Hepatocyte (in vitro differentiated cells): ENCODE measurements around the gene SCD5.

ENCODE experiments used
- CTCF ChIP-seq: fragments of 200-600 bp; sonication (generic); IDR thresholded peaks from 2 replicates; pipeline ENCODE4 v1.5.1; 2016; ENCODE audit warnings: antibody characterized with exemption, mild to moderate bottlenecking; ENCODE audit not compliant: poor library complexity
- EZH2phosphoT487 ChIP-seq: fragments of 200-600 bp; sonication (generic); IDR thresholded peaks from one replicate; pipeline ENCODE4 v1.6.1; 2018; ENCODE audit warnings: antibody characterized with exemption, mild to moderate bottlenecking, low read depth, moderate library complexity; ENCODE audit not compliant: unreplicated experiment, severe bottlenecking

- no peak for TF ChIP-seq CTCF
- TF ChIP-seq EZH2phosphoT487: no peak
These were observed 218.7 kb downstream of the SCD5 start for GRCh38 chr4:82579932-82580331.
